ENCODE data around the gene CHAF1B.

Gene CHAF1B

GRCh38 chr21:36419996-36420395 is 34.8 kb downstream of the CHAF1B start:
- Histone ChIP-seq H3K4me1 (ENCODE audit: low read length) (peaks cover 6% of the 10 kb centered on the region), H3K27me3 (ENCODE audit: low read depth, low read length) (no peaks in the 10 kb centered on the region), H3K9ac (ENCODE audit: low read length) (no peak overlapping the region), H4K20me1 (ENCODE audit: insufficient read depth, low read length) (no peaks in the 10 kb centered on the region), H3K9me3 (ENCODE audit: insufficient read depth, low read length) (no peaks in the 10 kb centered on the region), H3K4me2 (ENCODE audit: low read length) (no peak overlapping the region), H3K4me3 (ENCODE audit: low read length) (no peak overlapping the region), H3K36me3 (replicated peaks; ENCODE audit: low read depth, low read length) (peaks cover 9% of the 10 kb centered on the region), H3K27ac (ENCODE audit: low read length) (no peak overlapping the region), H3K79me2 (ENCODE audit: low read length) (no peaks in the 10 kb centered on the region), H2AFZ (ENCODE audit: low read depth, low read length) (no peak overlapping the region)
- no peak for TF ChIP-seq EZH2phosphoT487 (IDR thresholded peaks at IDR 0.05; ENCODE audit: low read depth)
- peak; percentile 69 for TF ChIP-seq CTCF (IDR thresholded peaks at IDR 0.05; ENCODE audit: low read depth, low read length)

GRCh38 chr21:36420571-36421339 is 35.6 kb downstream of the CHAF1B start:
- Histone ChIP-seq H3K4me2 (ENCODE audit: low read length) (no peak overlapping the region), H4K20me1 (ENCODE audit: insufficient read depth, low read length) (no peaks in the 10 kb centered on the region), H3K27ac (ENCODE audit: low read length) (no peak overlapping the region), H3K27me3 (ENCODE audit: low read depth, low read length) (no peaks in the 10 kb centered on the region), H3K9ac (ENCODE audit: low read length) (no peak overlapping the region), H3K4me1 (ENCODE audit: low read length) (peaks cover 6% of the 10 kb centered on the region), H3K36me3 (replicated peaks; ENCODE audit: low read depth, low read length) (peaks cover 6% of the 10 kb centered on the region), H3K4me3 (ENCODE audit: low read length) (no peak overlapping the region), H3K79me2 (ENCODE audit: low read length) (no peaks in the 10 kb centered on the region), H3K9me3 (ENCODE audit: insufficient read depth, low read length) (no peaks in the 10 kb centered on the region), H2AFZ (ENCODE audit: low read depth, low read length) (no peak overlapping the region)
- TF ChIP-seq EZH2phosphoT487 (IDR thresholded peaks at IDR 0.05; ENCODE audit: low read depth) (no peak), CTCF (IDR thresholded peaks at IDR 0.05; ENCODE audit: low read depth, low read length) (no peak)

- peak; percentile 76 for TF ChIP-seq CTCF (IDR thresholded peaks at IDR 0.05; ENCODE audit: low read depth, low read length)
- TF ChIP-seq EZH2phosphoT487 (IDR thresholded peaks at IDR 0.05; ENCODE audit: low read depth) = no peak
Observed at GRCh38 chr21:36422279-36423098, 37.3 kb downstream of the CHAF1B start.

GRCh38 chr21:36423771-36424433 is 38.7 kb downstream of the CHAF1B start:
- no peak overlapping the region for H3K27ac ChIP-seq (ENCODE audit: low read length)
- TF ChIP-seq CTCF (IDR thresholded peaks at IDR 0.05; ENCODE audit: low read depth, low read length) (no peak), EZH2phosphoT487 (IDR thresholded peaks at IDR 0.05; ENCODE audit: low read depth) (no peak)
- H3K36me3 ChIP-seq (replicated peaks; ENCODE audit: low read depth, low read length) = no peaks in the 10 kb centered on the region
- H3K9ac ChIP-seq (ENCODE audit: low read length) = no peak overlapping the region
- no peaks in the 10 kb centered on the region for H3K27me3 ChIP-seq (ENCODE audit: low read depth, low read length)
- peaks cover 6% of the 10 kb centered on the region for H3K4me1 ChIP-seq (ENCODE audit: low read length)
- no peaks in the 10 kb centered on the region for H4K20me1 ChIP-seq (ENCODE audit: insufficient read depth, low read length)
- H3K79me2 ChIP-seq (ENCODE audit: low read length) = no peaks in the 10 kb centered on the region
- H3K9me3 ChIP-seq (ENCODE audit: insufficient read depth, low read length) = no peaks in the 10 kb centered on the region
- no peak overlapping the region for H2AFZ ChIP-seq (ENCODE audit: low read depth, low read length)
- H3K4me3 ChIP-seq (ENCODE audit: low read length) = no peak overlapping the region
- H3K4me2 ChIP-seq (ENCODE audit: low read length) = no peak overlapping the region

More at GRCh38 chr21:36422279-36423098, 37.3 kb downstream of the CHAF1B start:
- Histone ChIP-seq H3K4me1 (ENCODE audit: low read length) (peaks cover 6% of the 10 kb centered on the region), H3K4me2 (ENCODE audit: low read length) (no peak overlapping the region), H3K36me3 (replicated peaks; ENCODE audit: low read depth, low read length) (peaks cover 3% of the 10 kb centered on the region), H4K20me1 (ENCODE audit: insufficient read depth, low read length) (no peaks in the 10 kb centered on the region), H3K27ac (ENCODE audit: low read length) (no peak overlapping the region), H3K27me3 (ENCODE audit: low read depth, low read length) (no peaks in the 10 kb centered on the region), H3K9ac (ENCODE audit: low read length) (no peak overlapping the region), H2AFZ (ENCODE audit: low read depth, low read length) (no peak overlapping the region; the same call in 1 of the 2 replicates), H3K4me3 (ENCODE audit: low read length) (no peak overlapping the region), H3K79me2 (ENCODE audit: low read length) (no peaks in the 10 kb centered on the region), H3K9me3 (ENCODE audit: insufficient read depth, low read length) (no peaks in the 10 kb centered on the region)

Data from OCI-LY3 (cell line).